Measurements from ENCODE around the gene CCDC12.

Gene CCDC12

DNA sequence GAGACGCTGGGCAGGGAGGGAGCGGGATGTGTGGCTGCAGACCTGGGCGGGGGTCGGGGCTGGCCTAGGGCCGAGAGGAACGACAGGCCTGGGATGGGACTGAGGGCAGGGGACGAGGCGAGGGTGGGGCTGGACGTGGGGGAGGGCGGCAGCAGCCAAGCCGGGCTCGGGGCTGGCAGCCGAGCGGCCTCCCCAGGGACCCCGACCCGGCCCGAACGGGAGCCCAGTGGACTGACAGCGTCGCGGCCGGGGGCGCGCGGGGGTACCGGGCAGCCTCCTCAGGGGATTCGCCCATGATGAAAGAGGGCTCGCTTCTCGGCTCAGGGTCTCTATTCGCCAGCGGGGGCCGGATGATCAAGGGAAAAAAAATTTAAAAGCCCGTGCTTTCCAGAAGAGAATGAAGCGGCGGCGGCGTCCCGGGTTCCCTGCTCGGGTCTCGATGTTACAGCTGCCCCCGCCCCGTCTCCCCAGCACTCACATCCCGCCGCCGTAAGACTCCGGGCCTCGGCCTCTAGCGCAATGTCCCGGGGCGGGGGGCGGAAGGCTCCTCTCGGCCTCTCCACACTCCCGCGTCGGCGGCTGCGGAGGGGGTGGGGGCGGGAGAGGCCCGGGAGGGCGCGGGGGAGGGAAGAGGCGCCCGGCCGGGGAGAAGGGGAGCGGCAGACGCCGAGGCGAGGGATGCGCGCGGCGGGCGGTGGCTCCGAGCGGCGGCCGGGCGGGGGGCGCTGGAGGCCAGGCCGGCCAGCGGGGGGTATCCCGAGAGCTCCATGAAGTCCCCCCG, 94.8 kb downstream of the CCDC12 start:
- Histone ChIP-seq H3K27me3 (ENCODE audit: insufficient read depth, poor library complexity, severe bottlenecking) (peaks cover 46% of the 10 kb centered on the region), H3K4me3 (replicated peaks; ENCODE audit: insufficient read depth, low read length) (no peak overlapping the region; the same call in 1 of the 2 replicates), H3K27ac (replicated peaks) (no peak overlapping the region)
- TF ChIP-seq POLR2AphosphoS5 (IDR thresholded peaks at IDR 0.05; ENCODE audit: low read depth): no peak
- TF ChIP-seq, protein P1, sequence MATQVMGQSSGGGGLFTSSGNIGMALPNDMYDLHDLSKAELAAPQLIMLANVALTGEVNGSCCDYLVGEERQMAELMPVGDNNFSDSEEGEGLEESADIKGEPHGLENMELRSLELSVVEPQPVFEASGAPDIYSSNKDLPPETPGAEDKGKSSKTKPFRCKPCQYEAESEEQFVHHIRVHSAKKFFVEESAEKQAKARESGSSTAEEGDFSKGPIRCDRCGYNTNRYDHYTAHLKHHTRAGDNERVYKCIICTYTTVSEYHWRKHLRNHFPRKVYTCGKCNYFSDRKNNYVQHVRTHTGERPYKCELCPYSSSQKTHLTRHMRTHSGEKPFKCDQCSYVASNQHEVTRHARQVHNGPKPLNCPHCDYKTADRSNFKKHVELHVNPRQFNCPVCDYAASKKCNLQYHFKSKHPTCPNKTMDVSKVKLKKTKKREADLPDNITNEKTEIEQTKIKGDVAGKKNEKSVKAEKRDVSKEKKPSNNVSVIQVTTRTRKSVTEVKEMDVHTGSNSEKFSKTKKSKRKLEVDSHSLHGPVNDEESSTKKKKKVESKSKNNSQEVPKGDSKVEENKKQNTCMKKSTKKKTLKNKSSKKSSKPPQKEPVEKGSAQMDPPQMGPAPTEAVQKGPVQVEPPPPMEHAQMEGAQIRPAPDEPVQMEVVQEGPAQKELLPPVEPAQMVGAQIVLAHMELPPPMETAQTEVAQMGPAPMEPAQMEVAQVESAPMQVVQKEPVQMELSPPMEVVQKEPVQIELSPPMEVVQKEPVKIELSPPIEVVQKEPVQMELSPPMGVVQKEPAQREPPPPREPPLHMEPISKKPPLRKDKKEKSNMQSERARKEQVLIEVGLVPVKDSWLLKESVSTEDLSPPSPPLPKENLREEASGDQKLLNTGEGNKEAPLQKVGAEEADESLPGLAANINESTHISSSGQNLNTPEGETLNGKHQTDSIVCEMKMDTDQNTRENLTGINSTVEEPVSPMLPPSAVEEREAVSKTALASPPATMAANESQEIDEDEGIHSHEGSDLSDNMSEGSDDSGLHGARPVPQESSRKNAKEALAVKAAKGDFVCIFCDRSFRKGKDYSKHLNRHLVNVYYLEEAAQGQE (IDR thresholded peaks at IDR 0.05; ENCODE audit: insufficient replicate concordance, low read depth): no peak
- TF ChIP-seq, protein P2, sequence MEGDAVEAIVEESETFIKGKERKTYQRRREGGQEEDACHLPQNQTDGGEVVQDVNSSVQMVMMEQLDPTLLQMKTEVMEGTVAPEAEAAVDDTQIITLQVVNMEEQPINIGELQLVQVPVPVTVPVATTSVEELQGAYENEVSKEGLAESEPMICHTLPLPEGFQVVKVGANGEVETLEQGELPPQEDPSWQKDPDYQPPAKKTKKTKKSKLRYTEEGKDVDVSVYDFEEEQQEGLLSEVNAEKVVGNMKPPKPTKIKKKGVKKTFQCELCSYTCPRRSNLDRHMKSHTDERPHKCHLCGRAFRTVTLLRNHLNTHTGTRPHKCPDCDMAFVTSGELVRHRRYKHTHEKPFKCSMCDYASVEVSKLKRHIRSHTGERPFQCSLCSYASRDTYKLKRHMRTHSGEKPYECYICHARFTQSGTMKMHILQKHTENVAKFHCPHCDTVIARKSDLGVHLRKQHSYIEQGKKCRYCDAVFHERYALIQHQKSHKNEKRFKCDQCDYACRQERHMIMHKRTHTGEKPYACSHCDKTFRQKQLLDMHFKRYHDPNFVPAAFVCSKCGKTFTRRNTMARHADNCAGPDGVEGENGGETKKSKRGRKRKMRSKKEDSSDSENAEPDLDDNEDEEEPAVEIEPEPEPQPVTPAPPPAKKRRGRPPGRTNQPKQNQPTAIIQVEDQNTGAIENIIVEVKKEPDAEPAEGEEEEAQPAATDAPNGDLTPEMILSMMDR (IDR thresholded peaks at IDR 0.05; ENCODE audit: insufficient read depth, low read length): no peak
- no peak for TF ChIP-seq SPI1 (IDR thresholded peaks at IDR 0.05; ENCODE audit: borderline replicate concordance, low read depth)
- no peak for TF ChIP-seq GABPA (IDR thresholded peaks at IDR 0.05; ENCODE audit: low read depth)
- DNase-seq (ENCODE audit: low read depth in 1 of 2, low spot score in 1 of 2): no peak

DNA sequence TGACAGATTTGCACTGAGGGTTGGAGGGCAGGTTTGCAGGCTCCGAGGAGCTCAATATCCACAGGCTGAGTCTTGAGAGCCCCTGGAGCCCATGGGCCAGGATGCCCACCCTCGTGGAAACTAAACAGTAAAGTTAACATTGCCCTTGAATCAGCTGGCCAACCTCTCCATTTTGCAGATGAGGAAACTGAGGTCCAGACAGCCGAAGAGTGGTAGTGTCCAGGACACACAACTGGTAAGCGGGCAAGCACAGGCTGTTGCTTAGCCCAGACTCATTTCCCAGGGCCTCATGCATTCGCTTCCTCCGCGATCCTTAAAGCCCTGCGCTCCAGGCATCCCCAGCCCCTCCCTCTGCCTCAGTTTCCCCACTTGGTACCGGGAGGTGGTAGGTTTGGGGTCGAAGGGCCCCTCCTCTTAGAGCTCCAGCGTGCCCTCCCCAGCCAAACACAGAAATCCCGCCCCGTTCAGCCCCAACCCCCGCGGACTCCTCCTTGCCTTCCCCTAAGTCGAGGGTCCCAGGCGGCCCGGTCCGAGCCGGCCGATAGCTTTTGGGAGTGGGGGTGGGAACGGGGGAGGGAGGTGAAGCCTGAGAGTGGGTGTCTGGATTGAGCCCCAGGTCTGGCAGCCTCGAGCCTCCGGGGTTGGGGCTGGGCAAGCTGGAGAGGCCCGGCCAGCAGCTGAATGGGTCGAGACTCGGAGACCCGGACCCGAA, 95.5 kb downstream of the CCDC12 start:
- no peak for DNase-seq (ENCODE audit: low read depth in 1 of 2, low spot score in 1 of 2)
- TF ChIP-seq, protein P2 (IDR thresholded peaks at IDR 0.05; ENCODE audit: insufficient read depth, low read length): no peak
- TF ChIP-seq, protein P1 (IDR thresholded peaks at IDR 0.05; ENCODE audit: insufficient replicate concordance, low read depth): no peak
- TF ChIP-seq SPI1 (IDR thresholded peaks at IDR 0.05; ENCODE audit: borderline replicate concordance, low read depth) (no peak), GABPA (IDR thresholded peaks at IDR 0.05; ENCODE audit: low read depth) (no peak), POLR2AphosphoS5 (IDR thresholded peaks at IDR 0.05; ENCODE audit: low read depth) (no peak)
- Histone ChIP-seq H3K27me3 (ENCODE audit: insufficient read depth, poor library complexity, severe bottlenecking) (peaks cover 46% of the 10 kb centered on the region), H3K4me3 (replicated peaks; ENCODE audit: insufficient read depth, low read length) (no peak overlapping the region), H3K27ac (replicated peaks) (no peak overlapping the region)

DNA sequence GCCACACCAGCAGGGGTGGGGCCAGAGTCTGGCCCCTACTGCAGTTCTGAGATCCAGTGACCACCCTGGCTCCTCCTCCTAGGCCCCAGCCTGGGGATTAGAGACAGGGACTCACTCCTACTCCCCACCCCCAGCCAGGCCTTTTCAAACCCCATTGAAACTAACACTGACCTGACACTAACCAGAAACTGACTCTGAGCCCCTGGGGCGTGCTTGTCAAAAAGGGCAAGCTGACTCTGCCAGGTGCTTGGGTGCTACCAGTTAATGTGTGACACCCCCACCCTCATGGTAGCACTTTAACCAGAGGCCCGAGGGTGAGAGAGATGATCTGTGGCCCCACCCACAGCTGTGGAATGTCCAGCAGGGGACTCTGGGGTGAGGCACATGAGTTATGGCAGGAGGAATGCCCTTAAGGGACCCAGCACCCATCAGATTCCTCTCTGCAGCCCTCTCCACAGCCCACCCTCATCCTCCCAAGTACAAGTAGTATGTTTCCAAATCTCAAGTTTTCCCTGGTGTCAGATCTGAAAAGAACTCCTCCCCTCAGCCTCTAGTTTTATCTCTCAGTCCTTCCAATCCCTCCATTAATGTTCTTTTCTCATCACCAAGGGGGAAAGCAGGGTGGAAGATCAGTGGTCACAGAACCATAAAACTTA, 97.6 kb downstream of the CCDC12 start:
- no peak for DNase-seq (ENCODE audit: low read depth in 1 of 2, low spot score in 1 of 2)
- TF ChIP-seq SPI1 (IDR thresholded peaks at IDR 0.05; ENCODE audit: borderline replicate concordance, low read depth): no peak
- TF ChIP-seq POLR2AphosphoS5 (IDR thresholded peaks at IDR 0.05; ENCODE audit: low read depth): no peak
- TF ChIP-seq, protein P1 (IDR thresholded peaks at IDR 0.05; ENCODE audit: insufficient replicate concordance, low read depth): no peak
- TF ChIP-seq, protein P2 (IDR thresholded peaks at IDR 0.05; ENCODE audit: insufficient read depth, low read length): no peak
- no peak for TF ChIP-seq GABPA (IDR thresholded peaks at IDR 0.05; ENCODE audit: low read depth)
- Histone ChIP-seq H3K4me3 (replicated peaks; ENCODE audit: insufficient read depth, low read length) (no peak overlapping the region), H3K27ac (replicated peaks) (no peak overlapping the region), H3K27me3 (ENCODE audit: insufficient read depth, poor library complexity, severe bottlenecking) (peaks cover 37% of the 10 kb centered on the region)

Data from HL-60 (cell line).